Endothelial cell of umbilical vein (primary cell): ENCODE measurements around the gene C5orf15. TPM values are rescaled to one million over a fixed set of nuclear protein-coding genes. Genes with fewer than 3 reads are reported as not detected.

Source experiments
- BruUV-seq: library from RNA; stranded (reverse); fragments of 400-500 nt; replicated peaks from 2 replicates; lab custom pipeline; 2021; lab: Mats Ljungman, UMichigan
- CTCF ChIA-PET: fragments of 300-600, 350-600 bp; sonication (Branson Sonifier 250); formaldehyde crosslinking; loops from one replicate; lab custom pipeline; 2021; ENCODE audit warnings: antibody characterized with exemption, inconsistent platforms; lab: Charles Lee
- POLR2A ChIA-PET: fragments of 300-600, 350-600 bp; sonication (Branson Sonifier 250); formaldehyde crosslinking; loops from one replicate; lab custom pipeline; 2021; ENCODE audit warnings: antibody characterized with exemption, inconsistent platforms; lab: Charles Lee
- DNase-seq: peaks from one replicate; pipeline ENCODE4 v3.0.0-alpha.2; 2011; ENCODE audit warnings: low read depth, low spot score
- FAIRE-seq: peaks from 2 replicates; lab custom pipeline; 2011; peaks lifted over from hg19 to GRCh38; lab: Jason Lieb, UNC
- H2AFZ ChIP-seq: 2 replicates; pipeline ENCODE4 v1.6.0; 2012; ENCODE audit warnings: low read depth, low read length, control low read depth, inconsistent platforms
- H3K27ac ChIP-seq: 2 replicates; pipeline ENCODE4 v1.5.1; 2011; ENCODE audit warnings: low read depth, mild to moderate bottlenecking, control low read depth, low read length, moderate library complexity; ENCODE audit not compliant: insufficient read depth
- H3K27me3 ChIP-seq, 2 experiments: 2 replicates each; pipeline versions ENCODE4 v1.6.0 to v1.6.1; 2011; ENCODE audit warnings: low read length in 2 of 2, mixed read lengths in 1 of 2; ENCODE audit not compliant: control insufficient read depth in 2 of 2, insufficient read depth in 2 of 2
- H3K36me3 ChIP-seq, 2 experiments: 2 replicates in 1 of 2; 3 replicates in 1 of 2; pipeline ENCODE4 v1.5.1; 2011; ENCODE audit warnings: low read length in 2 of 2, mild to moderate bottlenecking in 1 of 2, moderate library complexity in 1 of 2; ENCODE audit not compliant: control insufficient read depth in 2 of 2, insufficient read depth in 2 of 2; ENCODE audit errors: extremely low read depth in 1 of 2
- H3K4me1 ChIP-seq: 3 replicates; pipeline ENCODE4 v1.5.1; 2011; ENCODE audit warnings: mild to moderate bottlenecking, low read length; ENCODE audit not compliant: control insufficient read depth, insufficient read depth; ENCODE audit errors: extremely low read depth
- H3K4me2 ChIP-seq: 2 replicates; pipeline ENCODE4 v1.6.1; 2011; ENCODE audit warnings: low read length, control low read depth, mixed read lengths; ENCODE audit not compliant: insufficient read depth
- H3K4me3 ChIP-seq, 3 experiments: fragments of 200-600 bp in 1 of 3; sonication (generic), shearing (Covaris generic) in 1 of 3; replicated peaks in 1 of 3; 2 replicates each; pipeline ENCODE4 v1.5.1; 2011 to 2016; ENCODE audit warnings: control low read depth in 3 of 3, low read length in 3 of 3, mild to moderate bottlenecking in 2 of 3, inconsistent platforms in 1 of 3, low read depth in 1 of 3, moderate library complexity in 1 of 3; ENCODE audit not compliant: insufficient read depth in 1 of 3
- H3K79me2 ChIP-seq: 2 replicates; pipeline ENCODE4 v1.6.0; 2012; ENCODE audit warnings: low read length, inconsistent platforms; ENCODE audit not compliant: control insufficient read depth, insufficient read depth
- H3K9ac ChIP-seq: replicated peaks from 2 replicates; pipeline ENCODE3; 2011; ENCODE audit warnings: low read length, control low read depth; ENCODE audit not compliant: insufficient read depth; ENCODE audit errors: extremely low read depth
- H3K9me1 ChIP-seq: replicated peaks from 3 replicates; pipeline ENCODE4 v1.6.0; 2011; ENCODE audit warnings: mild to moderate bottlenecking, low read length; ENCODE audit not compliant: control insufficient read depth, insufficient read depth; ENCODE audit errors: extremely low read depth
- H3K9me3 ChIP-seq: replicated peaks from 2 replicates; pipeline ENCODE4 v1.5.1; 2012; ENCODE audit warnings: low read length, inconsistent platforms; ENCODE audit not compliant: control insufficient read depth, insufficient read depth
- H4K20me1 ChIP-seq: replicated peaks from 2 replicates; pipeline ENCODE3; 2011; ENCODE audit warnings: mild to moderate bottlenecking, low read length; ENCODE audit not compliant: control insufficient read depth, insufficient read depth; ENCODE audit errors: extremely low read depth
- GATA2 ChIP-seq: IDR thresholded peaks from 2 replicates; pipeline ENCODE4 v1.7.0; 2011; ENCODE audit warnings: low read depth, mild to moderate bottlenecking, moderate library complexity, mixed read lengths, low read length; ENCODE audit not compliant: insufficient read length, insufficient read depth
- MYC ChIP-seq: IDR thresholded peaks from one replicate; pipeline ENCODE4 v1.6.1; 2011; ENCODE audit warnings: mild to moderate bottlenecking, low read depth, low read length
- POLR2A ChIP-seq: IDR thresholded peaks from 2 replicates; pipeline ENCODE4 v1.6.1; 2012; ENCODE audit warnings: low read depth, mild to moderate bottlenecking, control low read depth, low read length
- dilution Hi-C: fragments of 300-500 bp; cut with MboI; formaldehyde crosslinking; loops from one replicate; pipeline ENCODE4 v1.15.0; 2019; ENCODE audit warnings: low sequenced_read_pairs; ENCODE audit not compliant: extremely low pct_ligation_motif_present
- intact Hi-C: fragments of 100-400 bp; cut with micrococcal nuclease; formaldehyde crosslinking; loops from one replicate; pipeline ENCODE4 v1.10.0; 2022
- polyA plus RNA-seq, 4 experiments: library from polyadenylated mRNA; depleted of rRNA in 3 of 4; stranded (reverse) in 3 of 4; unstranded in 1 of 4; fragments of >200 nt; gene quantifications; 2 replicates each; pipeline versions ENCODE4 v1.2.1 to v1.2.3, GENCODE V29; 2011 to 2012; ENCODE audit warnings: missing spikeins in 1 of 4
- total RNA-seq: library from RNA; stranded (reverse); gene quantifications from 2 replicates; pipeline ENCODE4 v1.2.3, GENCODE V29; 2021
- TF ChIP-seq, protein P1 (sequence below), 2 donors: IDR thresholded peaks; 1 replicate in 1 of 2; 2 replicates in 1 of 2; pipeline ENCODE4 v1.5.1; 2011; ENCODE audit warnings: low read length in 2 of 2, mild to moderate bottlenecking in 2 of 2, moderate library complexity in 2 of 2, control low read depth in 1 of 2, inconsistent platforms in 1 of 2, low read depth in 1 of 2; ENCODE audit not compliant: insufficient read depth in 1 of 2; ENCODE audit errors: extremely low read depth in 1 of 2

C5orf15 gene
- total and polyA plus RNA-seq, 2 donors (not counting 3 experiments of a cell fraction or from before 2014, with no cell fraction given), result 25.3 to 45.4 TPM

DNA sequence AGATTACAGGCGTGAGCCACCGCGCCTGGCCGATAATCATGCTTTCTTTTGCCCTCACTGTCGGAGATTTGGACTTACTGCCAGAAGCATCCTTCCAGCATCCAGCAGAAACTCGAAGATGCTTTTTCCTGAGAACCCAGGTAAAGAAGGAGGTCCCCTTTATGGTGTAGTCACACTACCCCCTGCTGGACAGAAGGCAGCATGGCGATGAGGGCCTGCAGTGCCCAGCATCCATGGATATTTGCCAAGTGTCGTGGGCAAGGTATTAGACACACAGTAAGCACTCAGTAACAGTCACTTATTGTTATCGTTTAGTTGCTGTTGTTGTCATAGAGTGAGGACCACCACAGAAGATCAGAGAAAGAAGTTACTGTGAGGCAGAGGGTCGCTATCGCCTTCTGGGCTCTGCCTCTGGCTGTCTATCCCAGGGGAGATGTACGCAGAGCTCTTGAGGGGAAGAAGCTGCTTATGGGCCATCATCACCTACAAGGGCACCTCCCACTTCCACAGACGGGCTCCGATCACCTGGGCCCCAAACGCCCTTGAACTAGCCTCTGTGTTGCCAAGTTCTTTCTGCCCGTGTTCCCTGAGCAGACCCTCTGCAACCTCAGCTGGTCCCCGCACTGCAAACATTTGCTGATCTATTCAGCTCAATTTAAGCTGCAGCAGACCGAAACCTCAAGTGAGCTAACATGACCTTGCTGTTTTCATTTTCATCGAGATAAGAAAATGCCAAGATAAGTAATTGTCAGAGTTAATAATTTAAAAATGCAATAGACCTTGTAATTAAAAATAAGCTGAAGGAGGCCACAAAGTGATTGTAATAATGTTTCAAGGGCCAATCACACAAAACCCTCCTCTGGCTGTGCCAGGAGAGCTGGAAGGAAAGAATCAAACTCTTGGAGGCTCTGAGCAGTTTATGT is 23.9 kb downstream of the C5orf15 start:
- dilution Hi-C loops, result no loop called here
- no TSS peak for BruUV-seq

More for the DNA sequence above, 23.9 kb downstream of the C5orf15 start:
- CTCF ChIA-PET, result interaction anchor here (0.9 to 2.2 kb wide), 10 partner anchors 9 to 834 kb away, joined by 3 to 31 read pairs (median 5); no protein-coding TSS in a partner anchor
- H3K36me3 ChIP-seq, result no peaks in the 10 kb centered on the region
- H3K4me1 ChIP-seq, result no peaks in the 10 kb centered on the region
- H3K9me1 ChIP-seq, result no peaks in the 10 kb centered on the region
- no peak overlapping the region for H3K4me3 ChIP-seq
- peak; percentile 53 for DNase-seq
- no peaks in the 10 kb centered on the region for H3K27me3 ChIP-seq
- no peak overlapping the region for H3K27ac ChIP-seq
- no peak overlapping the region for H3K9ac ChIP-seq
- no peaks in the 10 kb centered on the region for H3K79me2 ChIP-seq
- H4K20me1 ChIP-seq, result no peaks in the 10 kb centered on the region
- TF ChIP-seq GATA2, result no peak
- TF ChIP-seq, protein P1, sequence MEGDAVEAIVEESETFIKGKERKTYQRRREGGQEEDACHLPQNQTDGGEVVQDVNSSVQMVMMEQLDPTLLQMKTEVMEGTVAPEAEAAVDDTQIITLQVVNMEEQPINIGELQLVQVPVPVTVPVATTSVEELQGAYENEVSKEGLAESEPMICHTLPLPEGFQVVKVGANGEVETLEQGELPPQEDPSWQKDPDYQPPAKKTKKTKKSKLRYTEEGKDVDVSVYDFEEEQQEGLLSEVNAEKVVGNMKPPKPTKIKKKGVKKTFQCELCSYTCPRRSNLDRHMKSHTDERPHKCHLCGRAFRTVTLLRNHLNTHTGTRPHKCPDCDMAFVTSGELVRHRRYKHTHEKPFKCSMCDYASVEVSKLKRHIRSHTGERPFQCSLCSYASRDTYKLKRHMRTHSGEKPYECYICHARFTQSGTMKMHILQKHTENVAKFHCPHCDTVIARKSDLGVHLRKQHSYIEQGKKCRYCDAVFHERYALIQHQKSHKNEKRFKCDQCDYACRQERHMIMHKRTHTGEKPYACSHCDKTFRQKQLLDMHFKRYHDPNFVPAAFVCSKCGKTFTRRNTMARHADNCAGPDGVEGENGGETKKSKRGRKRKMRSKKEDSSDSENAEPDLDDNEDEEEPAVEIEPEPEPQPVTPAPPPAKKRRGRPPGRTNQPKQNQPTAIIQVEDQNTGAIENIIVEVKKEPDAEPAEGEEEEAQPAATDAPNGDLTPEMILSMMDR (IDR thresholded peaks at IDR 0.05; ENCODE audit: extremely low read depth in 1 of 2, insufficient read depth in 1 of 2, low read depth in 1 of 2, low read length in 2 of 2), result peak; percentile 79
- TF ChIP-seq MYC, result no peak
- TF ChIP-seq POLR2A, result no peak
- peak; percentile 77 for FAIRE-seq
- no peak overlapping the region for H2AFZ ChIP-seq
- intact Hi-C loops, result loop anchor here (1.0 to 5.0 kb wide), 4 partner anchors 76 to 832 kb away; no protein-coding TSS in a partner anchor
- no peak overlapping the region for H3K4me2 ChIP-seq
- POLR2A ChIA-PET, result no interaction called here
- no peaks in the 10 kb centered on the region for H3K9me3 ChIP-seq
